Prostate gland (tissue), 2 donors: ENCODE results near the gene MPI.

Source experiments
- POLR2A ChIP-seq: fragments of 450-650 bp; IDR thresholded peaks from one replicate; pipeline ENCODE4 v1.6.1; 2016; ENCODE audit warnings: antibody characterized with exemption, mild to moderate bottlenecking
- TF ChIP-seq, protein P1 (sequence below), 4 experiments: fragments of 200-600 bp in 2 of 4; fragments of 450-650 bp in 2 of 4; sonication (generic) in 2 of 4; IDR thresholded peaks; 1 replicate in 3 of 4; 2 replicates in 1 of 4; pipeline ENCODE4 v1.5.1; 2016 to 2019; ENCODE audit warnings: antibody characterized with exemption in 4 of 4, mild to moderate bottlenecking in 2 of 4, moderate library complexity in 2 of 4

DNA sequence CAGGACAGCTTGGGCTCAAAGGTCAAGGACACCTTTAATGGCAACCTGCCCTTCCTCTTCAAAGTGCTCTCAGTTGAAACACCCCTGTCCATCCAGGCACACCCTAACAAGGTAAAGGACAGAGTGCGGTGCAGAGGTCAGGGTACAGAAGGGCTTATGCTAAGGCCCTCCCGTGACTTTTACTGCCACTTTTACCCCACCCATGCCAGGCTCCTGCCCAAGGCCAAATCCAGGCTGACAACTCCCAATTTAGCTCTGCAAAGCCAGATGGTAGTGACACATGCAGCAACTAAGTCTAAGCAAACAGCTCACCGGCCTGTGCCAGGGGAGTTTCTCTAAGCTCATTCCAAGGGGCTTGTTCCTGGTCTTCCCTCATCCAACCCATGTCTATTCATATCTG lies 1.6 kb downstream of the MPI start:
- TF ChIP-seq POLR2A = no peak
- TF ChIP-seq, protein P1, sequence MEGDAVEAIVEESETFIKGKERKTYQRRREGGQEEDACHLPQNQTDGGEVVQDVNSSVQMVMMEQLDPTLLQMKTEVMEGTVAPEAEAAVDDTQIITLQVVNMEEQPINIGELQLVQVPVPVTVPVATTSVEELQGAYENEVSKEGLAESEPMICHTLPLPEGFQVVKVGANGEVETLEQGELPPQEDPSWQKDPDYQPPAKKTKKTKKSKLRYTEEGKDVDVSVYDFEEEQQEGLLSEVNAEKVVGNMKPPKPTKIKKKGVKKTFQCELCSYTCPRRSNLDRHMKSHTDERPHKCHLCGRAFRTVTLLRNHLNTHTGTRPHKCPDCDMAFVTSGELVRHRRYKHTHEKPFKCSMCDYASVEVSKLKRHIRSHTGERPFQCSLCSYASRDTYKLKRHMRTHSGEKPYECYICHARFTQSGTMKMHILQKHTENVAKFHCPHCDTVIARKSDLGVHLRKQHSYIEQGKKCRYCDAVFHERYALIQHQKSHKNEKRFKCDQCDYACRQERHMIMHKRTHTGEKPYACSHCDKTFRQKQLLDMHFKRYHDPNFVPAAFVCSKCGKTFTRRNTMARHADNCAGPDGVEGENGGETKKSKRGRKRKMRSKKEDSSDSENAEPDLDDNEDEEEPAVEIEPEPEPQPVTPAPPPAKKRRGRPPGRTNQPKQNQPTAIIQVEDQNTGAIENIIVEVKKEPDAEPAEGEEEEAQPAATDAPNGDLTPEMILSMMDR (IDR thresholded peaks at IDR 0.05) = no peak
